IPS-11a (cell line): ENCODE measurements around the gene WDR87.
"Not testable (repeated sequence)": the region's sequence is repeated elsewhere in the genome, so short reads cannot be mapped to it uniquely, and the experiment has no call there.

Source experiments
- H3K4me3 ChIP-seq: one replicate; pipeline ENCODE4 v1.5.1; 2013; ENCODE audit warnings: low read depth, low read length, control low read depth

The WDR87 gene

GRCh38 chr19:37893845-37894575, 12.4 kb downstream of the WDR87 start:
- no peak overlapping the region for H3K4me3 ChIP-seq

GRCh38 chr19:37886571-37886970, 19.8 kb downstream of the WDR87 start:
- H3K4me3 ChIP-seq, result no peak overlapping the region

- no peak overlapping the region for H3K4me3 ChIP-seq
These were observed 21.0 kb downstream of the WDR87 start for GRCh38 chr19:37885392-37885791.

GRCh38 chr19:37877147-37877546, 29.2 kb downstream of the WDR87 start:
- H3K4me3 ChIP-seq, result no peak overlapping the region

GRCh38 chr19:37876032-37876431, 30.4 kb downstream of the WDR87 start:
- no peak overlapping the region for H3K4me3 ChIP-seq

GRCh38 chr19:37874784-37875183, 31.6 kb downstream of the WDR87 start:
- no peak overlapping the region for H3K4me3 ChIP-seq

GRCh38 chr19:37872383-37872782, 34.0 kb downstream of the WDR87 start:
- no peak overlapping the region for H3K4me3 ChIP-seq

- H3K4me3 ChIP-seq, result no peak overlapping the region
These were observed 36.5 kb downstream of the WDR87 start for GRCh38 chr19:37869766-37870340.

GRCh38 chr19:37867831-37868230, 38.6 kb downstream of the WDR87 start:
- H3K4me3 ChIP-seq, result no peak overlapping the region

GRCh38 chr19:37865930-37866329, 40.5 kb downstream of the WDR87 start:
- not testable (repeated sequence) for H3K4me3 ChIP-seq

GRCh38 chr19:37864501-37864900, 41.9 kb downstream of the WDR87 start:
- H3K4me3 ChIP-seq, result no peak overlapping the region

GRCh38 chr19:37855098-37855497, 51.3 kb downstream of the WDR87 start:
- H3K4me3 ChIP-seq, result no peak overlapping the region

- no peak overlapping the region for H3K4me3 ChIP-seq
These were observed 60.5 kb downstream of the WDR87 start for GRCh38 chr19:37845932-37846331.
